Thyroid gland (tissue), 4 donors: ENCODE results near the gene LAMTOR1.

Experiments
- POLR2A ChIP-seq, 2 donors: fragments of 450-650 bp; IDR thresholded peaks; one replicate each; pipeline ENCODE4 v1.6.1; 2017; ENCODE audit warnings: antibody characterized with exemption in 2 of 2, mild to moderate bottlenecking in 2 of 2, moderate library complexity in 1 of 2
- TF ChIP-seq, protein P1 (sequence below), 6 experiments: fragments of 200-600 bp in 3 of 6; fragments of 450-650 bp in 3 of 6; sonication (generic) in 3 of 6; IDR thresholded peaks; one replicate each; pipeline ENCODE4 v1.5.1; 2016 to 2019; ENCODE audit warnings: antibody characterized with exemption in 6 of 6, mild to moderate bottlenecking in 2 of 6, inconsistent platforms in 1 of 6, moderate library complexity in 1 of 6

- TF ChIP-seq POLR2A (IDR thresholded peaks at IDR 0.05): no peak
- TF ChIP-seq, protein P1, sequence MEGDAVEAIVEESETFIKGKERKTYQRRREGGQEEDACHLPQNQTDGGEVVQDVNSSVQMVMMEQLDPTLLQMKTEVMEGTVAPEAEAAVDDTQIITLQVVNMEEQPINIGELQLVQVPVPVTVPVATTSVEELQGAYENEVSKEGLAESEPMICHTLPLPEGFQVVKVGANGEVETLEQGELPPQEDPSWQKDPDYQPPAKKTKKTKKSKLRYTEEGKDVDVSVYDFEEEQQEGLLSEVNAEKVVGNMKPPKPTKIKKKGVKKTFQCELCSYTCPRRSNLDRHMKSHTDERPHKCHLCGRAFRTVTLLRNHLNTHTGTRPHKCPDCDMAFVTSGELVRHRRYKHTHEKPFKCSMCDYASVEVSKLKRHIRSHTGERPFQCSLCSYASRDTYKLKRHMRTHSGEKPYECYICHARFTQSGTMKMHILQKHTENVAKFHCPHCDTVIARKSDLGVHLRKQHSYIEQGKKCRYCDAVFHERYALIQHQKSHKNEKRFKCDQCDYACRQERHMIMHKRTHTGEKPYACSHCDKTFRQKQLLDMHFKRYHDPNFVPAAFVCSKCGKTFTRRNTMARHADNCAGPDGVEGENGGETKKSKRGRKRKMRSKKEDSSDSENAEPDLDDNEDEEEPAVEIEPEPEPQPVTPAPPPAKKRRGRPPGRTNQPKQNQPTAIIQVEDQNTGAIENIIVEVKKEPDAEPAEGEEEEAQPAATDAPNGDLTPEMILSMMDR (IDR thresholded peaks at IDR 0.05): no peak
Observed at GRCh38 chr11:72129381-72129780, 26.3 kb upstream of the LAMTOR1 start.
